Karpas-422 (cell line): ENCODE measurements around the gene PIP4K2A. TPM values are rescaled to one million over a fixed set of nuclear protein-coding genes. Genes with fewer than 3 reads are reported as not detected.

ENCODE experiments used
- DNase-seq: peaks from one replicate; pipeline ENCODE4 v3.0.0-alpha.2; 2015
- H2AFZ ChIP-seq: fragments of 200-600 bp; sonication (generic); 2 replicates; pipeline ENCODE4 v1.6.1; 2014; ENCODE audit warnings: antibody characterized with exemption, low read length, mixed read lengths
- H3K27ac ChIP-seq: fragments of 200-600 bp; sonication (generic); 2 replicates; pipeline ENCODE4 v1.5.1; 2014; ENCODE audit warnings: mild to moderate bottlenecking, low read length, moderate library complexity
- H3K27me3 ChIP-seq: fragments of 200-600 bp; sonication (generic); 2 replicates; pipeline ENCODE4 v1.6.1; 2014; ENCODE audit warnings: low read length, mixed read lengths
- H3K36me3 ChIP-seq: fragments of 200-600 bp; sonication (generic); 2 replicates; pipeline ENCODE4 v1.6.1; 2014; ENCODE audit warnings: low read length, mixed read lengths; ENCODE audit not compliant: insufficient read depth
- H3K4me1 ChIP-seq: fragments of 200-600 bp; sonication (generic); 2 replicates; pipeline ENCODE4 v1.6.1; 2014; ENCODE audit warnings: mild to moderate bottlenecking, low read length, mixed read lengths
- H3K4me2 ChIP-seq: fragments of 200-600 bp; sonication (generic); 2 replicates; pipeline ENCODE4 v1.6.1; 2014; ENCODE audit warnings: low read length, low read depth, mild to moderate bottlenecking; ENCODE audit not compliant: poor library complexity, severe bottlenecking
- H3K4me3 ChIP-seq: fragments of 200-600 bp; sonication (generic); 2 replicates; pipeline ENCODE4 v1.5.1; 2014; ENCODE audit warnings: mild to moderate bottlenecking, antibody characterized with exemption, low read length, mixed read lengths
- H3K79me2 ChIP-seq: fragments of 200-600 bp; sonication (generic); 2 replicates; pipeline ENCODE4 v1.6.1; 2014; ENCODE audit warnings: mild to moderate bottlenecking, low read length, mixed read lengths
- H3K9ac ChIP-seq: fragments of 200-600 bp; sonication (generic); 2 replicates; pipeline ENCODE4 v1.6.0; 2014; ENCODE audit warnings: low read length
- H3K9me2 ChIP-seq: fragments of 200-600 bp; sonication (generic), shearing (Covaris generic); replicated peaks from 2 replicates; pipeline ENCODE4 v1.6.0; 2014; ENCODE audit warnings: mild to moderate bottlenecking, low read length, moderate library complexity; ENCODE audit not compliant: insufficient read depth
- H3K9me3 ChIP-seq: fragments of 300-700, 200-600 bp; sonication (generic); 2 replicates; pipeline ENCODE4 v1.6.1; 2014; ENCODE audit warnings: low read length, mixed read lengths
- H4K20me1 ChIP-seq: fragments of 200-600 bp; sonication (generic); 2 replicates; pipeline ENCODE4 v1.6.1; 2014; ENCODE audit warnings: mild to moderate bottlenecking, antibody characterized with exemption, low read length, low read depth; ENCODE audit not compliant: insufficient read depth
- total RNA-seq: library from RNA; depleted of rRNA; stranded (reverse); fragments of >200 nt; shearing (Covaris generic); gene quantifications from 2 replicates; pipeline ENCODE4 v1.2.3, GENCODE V29; 2014; ENCODE audit warnings: low replicate concordance

Gene PIP4K2A
- total RNA-seq, 1 experiment from 2014 or later: 32.6 TPM

DNA sequence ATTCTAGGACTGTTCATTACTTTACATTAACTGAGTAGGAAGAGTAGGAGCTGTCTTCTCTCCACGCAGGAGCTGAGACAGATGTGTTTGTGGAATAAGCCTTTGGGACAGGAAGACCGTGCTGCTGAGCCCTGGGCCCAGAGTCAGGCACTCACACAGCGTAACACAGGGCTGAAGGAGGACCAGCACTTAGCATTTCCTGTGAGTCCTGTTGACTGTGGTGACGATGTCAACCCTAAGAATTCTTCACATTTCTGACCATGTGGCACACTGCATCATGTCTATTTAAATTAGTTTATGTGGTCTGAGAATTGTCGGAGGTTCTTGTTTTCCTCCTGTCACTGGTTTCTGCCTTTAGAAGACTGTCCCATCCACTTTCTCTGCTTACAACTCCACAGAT, 117.2 kb downstream of the PIP4K2A start:
- 0 out of 2 replicates have a peak, but pooled peaks cover 5% of the 10 kb centered on the region for H4K20me1 ChIP-seq
- H3K27me3 ChIP-seq: no peaks in the 10 kb centered on the region
- H3K4me3 ChIP-seq: no peak overlapping the region
- no peak overlapping the region for H2AFZ ChIP-seq
- no peaks in the 10 kb centered on the region for H3K36me3 ChIP-seq
- H3K27ac ChIP-seq: no peak overlapping the region
- no peaks in the 10 kb centered on the region for H3K9me2 ChIP-seq
- H3K4me1 ChIP-seq: peaks cover 5% of the 10 kb centered on the region; the same call in 1 of the 2 replicates
- H3K9ac ChIP-seq: no peak overlapping the region
- no peak for DNase-seq
- H3K9me3 ChIP-seq: no peaks in the 10 kb centered on the region
- H3K79me2 ChIP-seq: no peaks in the 10 kb centered on the region
- H3K4me2 ChIP-seq: no peak overlapping the region

DNA sequence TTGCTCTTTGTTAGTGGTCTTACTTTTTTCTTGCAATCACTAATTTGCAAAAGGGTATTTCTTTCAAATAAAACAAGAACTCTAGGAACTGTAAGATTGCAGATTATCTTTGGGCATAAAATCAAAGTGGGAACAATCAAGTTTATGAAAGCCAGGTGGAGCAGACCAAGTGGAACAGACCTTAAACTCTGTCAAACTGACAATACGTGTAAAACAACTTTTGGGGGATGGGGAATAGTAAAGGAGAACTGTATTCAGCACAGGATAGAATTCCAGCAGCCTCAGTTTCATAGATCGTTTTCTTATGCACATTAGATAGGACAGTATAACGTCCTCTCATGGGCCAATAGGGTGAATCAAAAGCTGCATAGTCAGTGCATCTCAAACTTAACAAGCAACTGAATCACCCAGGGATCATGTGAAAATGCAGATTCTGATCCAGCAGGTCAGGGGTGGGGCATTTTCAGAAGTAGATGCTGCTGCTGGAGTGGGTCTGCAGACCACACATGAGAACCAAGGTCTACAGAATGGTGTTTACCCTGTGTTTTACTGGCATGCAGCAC, 120.7 kb downstream of the PIP4K2A start:
- H3K79me2 ChIP-seq: no peaks in the 10 kb centered on the region
- H3K4me2 ChIP-seq: no peak overlapping the region
- no peak overlapping the region for H3K27ac ChIP-seq
- H3K9me2 ChIP-seq: no peaks in the 10 kb centered on the region
- H3K9me3 ChIP-seq: no peaks in the 10 kb centered on the region
- H3K27me3 ChIP-seq: no peaks in the 10 kb centered on the region
- no peaks in the 10 kb centered on the region for H3K4me1 ChIP-seq
- H3K4me3 ChIP-seq: no peak overlapping the region
- DNase-seq: no peak
- H2AFZ ChIP-seq: no peak overlapping the region
- H3K36me3 ChIP-seq: no peaks in the 10 kb centered on the region
- no peaks in the 10 kb centered on the region for H4K20me1 ChIP-seq
- H3K9ac ChIP-seq: no peak overlapping the region

DNA sequence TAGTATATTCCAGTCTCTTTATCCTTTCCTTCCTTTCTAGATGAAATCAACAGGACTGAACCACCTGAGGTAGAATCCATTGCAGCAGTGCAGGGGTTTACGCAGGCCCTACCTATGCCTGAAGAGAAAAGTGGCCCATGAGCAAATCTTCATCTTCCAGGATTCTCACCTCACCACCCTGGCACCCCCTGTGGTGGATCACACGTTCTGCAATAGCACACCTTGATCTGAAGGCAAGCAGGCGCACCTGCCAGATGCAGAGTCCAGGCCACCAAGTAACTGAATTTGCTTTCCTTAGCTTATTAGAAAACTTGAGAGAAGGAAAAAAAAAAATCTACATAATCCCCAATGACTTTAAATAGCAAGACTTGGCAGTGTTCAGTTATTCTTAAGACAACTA, 121.4 kb downstream of the PIP4K2A start:
- Histone ChIP-seq H3K4me2 (no peak overlapping the region), H3K79me2 (no peaks in the 10 kb centered on the region), H3K27ac (no peak overlapping the region), H3K9me3 (no peaks in the 10 kb centered on the region), H3K4me1 (no peaks in the 10 kb centered on the region), H4K20me1 (no peaks in the 10 kb centered on the region), H2AFZ (no peak overlapping the region), H3K9me2 (no peaks in the 10 kb centered on the region), H3K27me3 (no peaks in the 10 kb centered on the region), H3K4me3 (no peak overlapping the region), H3K36me3 (no peaks in the 10 kb centered on the region), H3K9ac (no peak overlapping the region)
- no peak for DNase-seq

DNA sequence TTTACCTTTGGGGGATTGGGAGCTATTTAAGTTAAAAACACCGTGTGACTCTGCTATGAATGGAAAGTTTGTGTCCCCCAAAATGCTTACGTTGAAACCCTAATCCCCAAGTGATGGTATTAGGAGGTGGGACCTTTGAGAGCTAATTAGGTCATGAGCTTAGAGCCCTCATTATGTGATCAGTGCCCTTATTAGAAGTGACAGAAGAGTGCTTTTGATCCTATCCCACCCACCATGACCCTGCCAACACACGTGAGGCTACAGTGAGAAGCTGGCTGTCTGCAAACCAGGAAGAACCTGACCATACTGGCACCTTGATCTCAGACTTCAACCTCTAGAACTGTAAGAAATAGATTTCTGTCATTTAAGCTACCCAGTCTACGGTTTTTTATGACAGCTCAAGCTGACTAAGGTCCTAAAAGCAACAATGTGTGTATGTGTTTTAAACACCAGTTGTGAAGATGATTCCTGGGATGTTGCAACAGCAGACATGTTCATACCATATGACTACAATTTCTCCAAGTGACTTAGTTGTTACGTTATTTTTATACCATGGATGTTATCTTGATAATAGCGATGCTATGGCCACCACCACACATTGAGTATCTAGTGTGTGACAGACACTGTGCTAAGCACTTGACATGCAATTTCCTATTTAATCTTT, 124.4 kb downstream of the PIP4K2A start:
- Histone ChIP-seq H3K9me3 (no peaks in the 10 kb centered on the region), H4K20me1 (no peaks in the 10 kb centered on the region), H3K9me2 (no peaks in the 10 kb centered on the region), H3K4me1 (no peaks in the 10 kb centered on the region), H3K4me2 (no peak overlapping the region), H3K4me3 (no peak overlapping the region), H3K27me3 (no peaks in the 10 kb centered on the region), H3K79me2 (no peaks in the 10 kb centered on the region), H3K36me3 (no peaks in the 10 kb centered on the region), H3K27ac (no peak overlapping the region), H3K9ac (no peak overlapping the region), H2AFZ (no peak overlapping the region)
- DNase-seq: no peak

DNA sequence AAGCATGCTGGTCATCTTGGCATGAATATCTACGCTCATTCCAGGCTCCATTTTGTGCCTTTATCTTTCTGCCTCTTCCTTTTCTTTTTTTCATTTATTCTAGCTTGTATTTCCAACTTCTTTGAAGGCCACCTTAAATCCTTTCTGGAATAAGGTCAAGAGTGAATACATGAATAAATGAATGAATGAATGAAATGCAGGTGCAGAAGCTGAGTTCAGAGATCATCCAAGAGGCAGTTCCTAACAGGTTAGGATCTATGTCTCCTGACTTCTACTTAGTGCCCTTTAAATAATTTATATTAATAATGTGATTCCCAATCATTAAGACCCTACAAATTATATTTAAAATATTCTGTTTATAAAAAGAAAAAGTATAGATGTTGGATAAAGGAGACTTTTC, 125.9 kb downstream of the PIP4K2A start:
- no peaks in the 10 kb centered on the region for H3K79me2 ChIP-seq
- no peaks in the 10 kb centered on the region for H3K4me1 ChIP-seq
- H3K9ac ChIP-seq: no peak overlapping the region
- no peaks in the 10 kb centered on the region for H3K9me3 ChIP-seq
- H3K4me2 ChIP-seq: no peak overlapping the region
- no peaks in the 10 kb centered on the region for H3K27me3 ChIP-seq
- no peak overlapping the region for H3K4me3 ChIP-seq
- no peak overlapping the region for H3K27ac ChIP-seq
- H3K9me2 ChIP-seq: no peaks in the 10 kb centered on the region
- H4K20me1 ChIP-seq: no peaks in the 10 kb centered on the region
- H3K36me3 ChIP-seq: no peaks in the 10 kb centered on the region
- no peak overlapping the region for H2AFZ ChIP-seq
- no peak for DNase-seq

DNA sequence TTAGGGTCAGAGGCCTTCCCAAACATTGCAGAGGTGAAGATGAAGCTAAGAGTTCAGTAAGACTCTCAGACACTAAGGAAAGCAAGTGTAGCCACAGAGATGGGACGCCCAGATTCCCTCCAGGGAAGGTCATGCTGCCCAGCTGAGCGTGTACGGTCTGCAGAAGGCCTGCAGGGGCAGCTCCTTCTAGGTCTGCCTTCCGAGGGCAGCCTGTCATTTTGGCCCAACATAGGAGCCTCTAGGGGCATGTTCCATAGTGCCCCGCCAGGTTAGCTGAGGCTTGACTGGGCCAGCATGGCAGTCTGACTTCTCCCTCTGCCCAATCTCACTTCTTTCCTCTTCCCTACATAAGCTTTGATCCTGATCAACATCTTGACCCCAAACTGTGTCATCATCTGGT, 130.7 kb downstream of the PIP4K2A start:
- Histone ChIP-seq H3K4me3 (no peak overlapping the region), H3K9me2 (no peaks in the 10 kb centered on the region), H2AFZ (no peak overlapping the region), H4K20me1 (no peaks in the 10 kb centered on the region), H3K27ac (no peak overlapping the region), H3K36me3 (no peaks in the 10 kb centered on the region), H3K27me3 (no peaks in the 10 kb centered on the region), H3K4me2 (no peak overlapping the region), H3K79me2 (no peaks in the 10 kb centered on the region), H3K9me3 (no peaks in the 10 kb centered on the region), H3K4me1 (no peaks in the 10 kb centered on the region), H3K9ac (no peak overlapping the region)
- no peak for DNase-seq

DNA sequence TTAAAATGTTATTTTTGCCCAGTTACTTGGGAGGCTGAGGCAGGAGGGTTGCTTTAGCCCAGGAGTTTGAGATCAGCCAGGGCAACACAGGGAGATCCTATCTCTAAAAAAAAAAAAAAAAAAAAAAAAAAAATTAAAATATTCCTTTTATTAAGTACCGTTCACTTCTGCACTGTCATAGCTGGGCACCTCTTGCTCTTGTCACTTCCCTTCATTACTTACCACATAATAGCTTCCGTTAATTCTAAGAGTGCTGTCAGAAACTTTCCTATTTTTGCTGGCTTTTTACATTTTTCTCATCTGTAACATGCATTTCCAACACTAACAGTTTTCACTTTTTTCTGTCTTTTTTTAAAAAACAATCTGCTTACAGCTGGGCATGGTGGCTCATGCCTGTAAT, 132.9 kb downstream of the PIP4K2A start:
- Histone ChIP-seq H3K27me3 (no peaks in the 10 kb centered on the region), H3K36me3 (no peaks in the 10 kb centered on the region), H3K4me3 (no peak overlapping the region), H3K9me3 (no peaks in the 10 kb centered on the region), H3K79me2 (no peaks in the 10 kb centered on the region), H4K20me1 (no peaks in the 10 kb centered on the region), H3K27ac (no peak overlapping the region), H3K4me2 (no peak overlapping the region), H2AFZ (no peak overlapping the region), H3K4me1 (no peaks in the 10 kb centered on the region), H3K9ac (no peak overlapping the region), H3K9me2 (no peaks in the 10 kb centered on the region)
- DNase-seq: no peak

DNA sequence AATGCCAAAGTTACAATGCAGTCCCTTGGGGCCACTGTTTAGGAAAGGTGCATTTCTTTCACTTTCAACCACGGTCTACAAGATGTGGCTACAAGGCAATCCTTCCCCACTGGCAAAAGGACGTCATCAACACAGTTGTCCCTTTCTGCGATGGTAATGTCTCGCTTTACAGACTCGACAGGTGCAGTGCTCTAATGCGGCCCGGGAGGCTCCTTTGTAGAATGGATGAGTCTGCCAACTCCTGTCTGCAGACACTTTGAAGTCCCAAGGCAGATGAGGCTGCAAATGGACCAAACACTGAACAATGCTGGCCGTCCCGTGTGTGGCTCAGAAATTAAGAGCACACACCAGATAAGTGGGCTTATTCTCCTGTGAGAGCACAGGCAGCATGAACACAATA, 133.7 kb downstream of the PIP4K2A start:
- Histone ChIP-seq H3K27ac (no peak overlapping the region), H2AFZ (no peak overlapping the region), H3K36me3 (no peaks in the 10 kb centered on the region), H3K9me3 (no peaks in the 10 kb centered on the region), H4K20me1 (no peaks in the 10 kb centered on the region), H3K4me2 (no peak overlapping the region), H3K79me2 (no peaks in the 10 kb centered on the region), H3K4me1 (no peaks in the 10 kb centered on the region), H3K9ac (no peak overlapping the region), H3K4me3 (no peak overlapping the region), H3K27me3 (no peaks in the 10 kb centered on the region), H3K9me2 (no peaks in the 10 kb centered on the region)
- no peak for DNase-seq
